IMR-90 (cell line): ENCODE data around the gene PRKCE. TPM values are rescaled to one million over a fixed set of nuclear protein-coding genes. Genes with fewer than 3 reads are reported as not detected.

ENCODE experiments used
- ATAC-seq: fragments of 200-7000 bp; cut with Tn5 transposase; 2 replicates; pipeline ENCODE4 v1.9.1; 2020; ENCODE audit warnings: low read depth, mild to moderate bottlenecking, moderate library complexity
- BruUV-seq: library from RNA; stranded (reverse); fragments of 400-500 nt; replicated peaks from 2 replicates; lab custom pipeline; 2021; lab: Mats Ljungman, UMichigan
- CTCF ChIA-PET: fragments of 300-600 bp; formaldehyde crosslinking; extraction: SDS; loops from one replicate; lab custom pipeline; 2021; ENCODE audit warnings: antibody characterized with exemption; lab: Yijun Ruan, JAX
- POLR2A ChIA-PET: fragments of 300-600 bp; sonication (Branson Sonifier 250); formaldehyde crosslinking; loops from one replicate; lab custom pipeline; 2022; ENCODE audit warnings: antibody characterized with exemption; ENCODE audit not compliant: unreplicated experiment; lab: Charles Lee
- DNase-seq: peaks from one replicate; pipeline ENCODE4 v3.0.0; 2013
- H2AFZ ChIP-seq: replicated peaks from 2 replicates; pipeline ENCODE3; 2013; ENCODE audit warnings: low read length, mild to moderate bottlenecking; ENCODE audit not compliant: poor library complexity
- H2AK5ac ChIP-seq: 2 replicates; pipeline ENCODE4 v1.6.1; 2013; ENCODE audit warnings: low read depth, low read length, inconsistent platforms
- H2AK9ac ChIP-seq: replicated peaks from 2 replicates; pipeline ENCODE3; 2013; ENCODE audit warnings: mild to moderate bottlenecking, low read depth, low read length, moderate library complexity; ENCODE audit not compliant: poor library complexity
- H2BK120ac ChIP-seq: 2 replicates; pipeline ENCODE4 v1.6.1; 2013; ENCODE audit warnings: low read depth, low read length, inconsistent platforms
- H2BK15ac ChIP-seq: 3 replicates; pipeline ENCODE4 v1.6.1; 2013; ENCODE audit warnings: low read depth, low read length, inconsistent platforms
- H2BK20ac ChIP-seq: 2 replicates; pipeline ENCODE4 v1.6.1; 2013; ENCODE audit warnings: low read depth, mild to moderate bottlenecking, inconsistent platforms, low read length, moderate library complexity
- H2BK5ac ChIP-seq: 2 replicates; pipeline ENCODE4 v1.6.1; 2013; ENCODE audit warnings: mild to moderate bottlenecking, low read depth, low read length, inconsistent platforms; ENCODE audit not compliant: poor library complexity, severe bottlenecking
- H3K14ac ChIP-seq: replicated peaks from 2 replicates; pipeline ENCODE4 v1.6.1; 2013; ENCODE audit warnings: low read depth, low read length, inconsistent platforms
- H3K18ac ChIP-seq: 2 replicates; pipeline ENCODE4 v1.6.1; 2013; ENCODE audit warnings: low read depth, low read length, control low read depth
- H3K23ac ChIP-seq: 2 replicates; pipeline ENCODE4 v1.6.1; 2013; ENCODE audit warnings: low read depth, low read length, inconsistent platforms
- H3K27ac ChIP-seq: 2 replicates; pipeline ENCODE4 v1.5.1; 2013; ENCODE audit warnings: mild to moderate bottlenecking, control low read depth, low read length; ENCODE audit not compliant: insufficient read depth
- H3K27me3 ChIP-seq: 2 replicates; pipeline ENCODE4 v1.6.1; 2013; ENCODE audit warnings: low read length; ENCODE audit not compliant: control insufficient read depth, insufficient read depth
- H3K36me3 ChIP-seq: 2 replicates; pipeline ENCODE4 v1.6.1; 2013; ENCODE audit warnings: low read length, mixed read lengths; ENCODE audit not compliant: control insufficient read depth, insufficient read depth
- H3K4ac ChIP-seq: 2 replicates; pipeline ENCODE4 v1.6.1; 2013; ENCODE audit warnings: low read depth, low read length, inconsistent platforms
- H3K4me1 ChIP-seq: 2 replicates; pipeline ENCODE4 v1.6.1; 2013; ENCODE audit warnings: low read length, mixed read lengths; ENCODE audit not compliant: control insufficient read depth, insufficient read depth
- H3K4me2 ChIP-seq: 2 replicates; pipeline ENCODE4 v1.6.1; 2013; ENCODE audit warnings: low read depth, mild to moderate bottlenecking, control low read depth, low read length, moderate library complexity
- H3K4me3 ChIP-seq: 2 replicates; pipeline ENCODE4 v1.5.1; 2013; ENCODE audit warnings: low read depth, mild to moderate bottlenecking, control low read depth, low read length, moderate library complexity; ENCODE audit not compliant: insufficient read depth
- H3K56ac ChIP-seq: 2 replicates; pipeline ENCODE4 v1.6.1; 2013; ENCODE audit warnings: low read length, inconsistent platforms; ENCODE audit not compliant: insufficient read depth; ENCODE audit errors: extremely low read depth
- H3K79me1 ChIP-seq, 2 experiments: 2 replicates each; pipeline ENCODE4 v1.6.1; 2013; ENCODE audit warnings: low read length in 2 of 2, inconsistent platforms in 1 of 2, low read depth in 1 of 2
- H3K9ac ChIP-seq: 2 replicates; pipeline ENCODE4 v1.6.1; 2013; ENCODE audit warnings: low read depth, low read length, control low read depth
- H3K9me1 ChIP-seq: 2 replicates; pipeline ENCODE4 v1.6.1; 2013; ENCODE audit warnings: low read length, inconsistent platforms; ENCODE audit not compliant: insufficient read depth
- H3K9me3 ChIP-seq: 2 replicates; pipeline ENCODE4 v1.6.1; 2013; ENCODE audit warnings: low read length; ENCODE audit not compliant: control insufficient read depth, insufficient read depth
- H4K20me1 ChIP-seq: 2 replicates; pipeline ENCODE4 v1.6.1; 2013; ENCODE audit warnings: low read length, inconsistent platforms; ENCODE audit not compliant: insufficient read depth
- H4K5ac ChIP-seq: 2 replicates; pipeline ENCODE4 v1.6.1; 2013; ENCODE audit warnings: mild to moderate bottlenecking, low read depth, low read length, control low read depth
- H4K8ac ChIP-seq, 2 experiments: 2 replicates each; pipeline ENCODE4 v1.6.1; 2013; ENCODE audit warnings: low read depth in 2 of 2, low read length in 2 of 2, control low read depth in 1 of 2, inconsistent platforms in 1 of 2
- H4K91ac ChIP-seq: 2 replicates; pipeline ENCODE4 v1.6.1; 2013; ENCODE audit warnings: low read depth, low read length, inconsistent platforms; ENCODE audit not compliant: insufficient read depth
- CHD1 ChIP-seq: IDR thresholded peaks from 2 replicates; pipeline ENCODE4 v1.6.1; 2012; ENCODE audit warnings: low read depth, low read length, improper control_type of control experiment
- FOS ChIP-seq: fragments of 150-350 bp; IDR thresholded peaks from 2 replicates; pipeline ENCODE4 v1.6.1; 2016; ENCODE audit warnings: low read depth, low read length
- MAZ ChIP-seq: IDR thresholded peaks from 2 replicates; pipeline ENCODE4 v1.6.1; 2012; ENCODE audit warnings: low read depth, mild to moderate bottlenecking, low read length, improper control_type of control experiment, moderate library complexity, borderline replicate concordance
- POLR2A ChIP-seq: IDR thresholded peaks from 2 replicates; pipeline ENCODE4 v1.6.1; 2012; ENCODE audit warnings: mild to moderate bottlenecking, low read depth, low read length
- WGBS, 2 experiments: methylation state at CpG; one replicate each; pipeline versions ENCODE4 v1.1.5 to v1.1.7; 2013; ENCODE audit warnings: missing lambda C conversion rate in 2 of 2; ENCODE audit not compliant: insufficient read length in 1 of 2; ENCODE audit errors: extremely low coverage in 2 of 2; 5-methylcytosine and 5-hydroxymethylcytosine counted together
- dilution Hi-C: fragments of 300-500 bp; cut with HindIII; formaldehyde crosslinking; loops from one replicate; pipeline ENCODE4 v1.14.3; 2018; ENCODE audit warnings: low sequenced_read_pairs; ENCODE audit not compliant: unreplicated experiment
- in situ Hi-C: fragments of 300-500 bp; cut with MboI; formaldehyde crosslinking; loops from 3 replicates; pipeline ENCODE4 v1.14.3; 2019; ENCODE audit warnings: low sequenced_read_pairs, inconsistent platforms, mixed read lengths
- intact Hi-C: fragments of 100-400 bp; cut with micrococcal nuclease; formaldehyde crosslinking; loops from 2 replicates; pipeline ENCODE4 v1.10.0; 2022
- polyA plus RNA-seq, 3 experiments: library from polyadenylated mRNA; depleted of rRNA; stranded (reverse); fragments of >200 nt; gene quantifications; 2 replicates each; pipeline ENCODE4 v1.2.3, GENCODE V29; 2012; ENCODE audit warnings: low replicate concordance in 1 of 3
- total RNA-seq: library from RNA; depleted of rRNA; stranded (reverse); fragments of >200 nt; gene quantifications from 2 replicates; pipeline ENCODE4 v1.2.3, GENCODE V29; 2012

Gene PRKCE
- total and polyA plus RNA-seq, 2 of the 4 experiments (the other 2 are of a cell fraction), result 8.1 to 32.4 TPM

GRCh38 chr2:45841752-45842407 is 190.4 kb downstream of the PRKCE start:
- intact Hi-C loops, result no loop called here
- Histone ChIP-seq H3K79me1 (no peaks in the 10 kb centered on the region), H2BK120ac (no peak overlapping the region), H3K9me3 (no peaks in the 10 kb centered on the region), H3K4me2 (no peak overlapping the region), H2AK9ac (no peak overlapping the region), H4K5ac (no peak overlapping the region), H3K23ac (no peak overlapping the region), H4K20me1 (no peaks in the 10 kb centered on the region), H3K36me3 (no peaks in the 10 kb centered on the region), H3K18ac (no peak overlapping the region), H2BK15ac (no peak overlapping the region), H4K8ac (no peak overlapping the region), H3K4ac (no peak overlapping the region), H3K27ac (no peak overlapping the region), H3K56ac (no peak overlapping the region), H3K14ac (no peak overlapping the region), H3K4me3 (no peak overlapping the region), H3K4me1 (peaks cover 2% of the 10 kb centered on the region; the same call in 1 of the 2 replicates), H3K9me1 (0 out of 2 replicates have a peak, but pooled peaks cover 3% of the 10 kb centered on the region), H2AFZ (no peak overlapping the region), H2AK5ac (no peak overlapping the region), H4K91ac (no peak overlapping the region), H3K9ac (no peak overlapping the region), H2BK5ac (no peak overlapping the region), H3K27me3 (no peaks in the 10 kb centered on the region), H2BK20ac (no peak overlapping the region)
- TF ChIP-seq POLR2A (no peak), MAZ (no peak), FOS (no peak), CHD1 (no peak)
- CTCF ChIA-PET, result interaction anchor here (1.1 kb wide), 1 partner anchor 8 kb away, joined by 3 read pairs; no protein-coding TSS in a partner anchor
- POLR2A ChIA-PET, result no interaction called here
- ATAC-seq (no peak), DNase-seq (no peak)
- in situ Hi-C loops, result no loop called here
- 100% methylated on average over 1 of the region's 4 CpGs; no CpG with 5 or more reads in 1 of the 2 experiments for WGBS, 2 experiments
- BruUV-seq, result no TSS peak
- dilution Hi-C loops, result no loop called here
